OCI-LY7 (cell line): Measurements from ENCODE around the gene SMYD3.

Source experiments
- CTCF ChIP-seq: fragments of 200-600 bp; sonication (generic); conservative IDR thresholded peaks from 2 replicates; pipeline ENCODE4 v1.5.1; 2014; ENCODE audit warnings: mild to moderate bottlenecking, antibody characterized with exemption, low read length, moderate library complexity, mixed read lengths
- EZH2phosphoT487 ChIP-seq: fragments of 200-600 bp; sonication (generic); IDR thresholded peaks from 2 replicates; pipeline ENCODE4 v1.6.1; 2018; ENCODE audit warnings: low read depth, borderline replicate concordance, mild to moderate bottlenecking, mixed run types, antibody characterized with exemption, low read length, moderate library complexity, mixed read lengths

- TF ChIP-seq CTCF (no peak), EZH2phosphoT487 (no peak)
These were observed 90.8 kb downstream of the SMYD3 start for GRCh38 chr1:246416261-246416660.
